GM13977 (cell line): ENCODE measurements around the gene RC3H1.
"Not testable (repeated sequence)": the region's sequence is repeated elsewhere in the genome, so short reads cannot be mapped to it uniquely, and the experiment has no call there.

Source experiments
- DNase-seq: peaks from one replicate; pipeline ENCODE4 v3.0.0; 2012; ENCODE audit warnings: low spot score
- CTCF ChIP-seq: IDR thresholded peaks from 2 replicates; pipeline ENCODE4 v1.5.1; 2012; ENCODE audit warnings: mild to moderate bottlenecking, control low read depth; ENCODE audit not compliant: insufficient read depth; ENCODE audit errors: extremely low read depth, missing control alignments
- in situ Hi-C: fragments of 300-500 bp; cut with MboI; formaldehyde crosslinking; loops from one replicate; pipeline ENCODE4 v1.12.0; 2022; ENCODE audit warnings: low sequenced_read_pairs, low pct_unique_long_range_greater_than_20kb, mixed read lengths, inconsistent platforms; ENCODE audit not compliant: unreplicated experiment

Gene RC3H1

GRCh38 chr1:174053826-174054225 lies 31.7 kb upstream of the RC3H1 start:
- TF ChIP-seq CTCF: no peak
- no peak for DNase-seq
- in situ Hi-C loops: no loop called here

GRCh38 chr1:174052621-174053020 lies 30.5 kb upstream of the RC3H1 start:
- no peak for DNase-seq
- no peak for TF ChIP-seq CTCF
- in situ Hi-C loops: no loop called here

GRCh38 chr1:174051956-174052355 lies 29.8 kb upstream of the RC3H1 start:
- in situ Hi-C loops: no loop called here
- no peak for DNase-seq

GRCh38 chr1:174049514-174049913 lies 27.4 kb upstream of the RC3H1 start:
- TF ChIP-seq CTCF: no peak
- in situ Hi-C loops: no loop called here
- DNase-seq: no peak

More at GRCh38 chr1:174051956-174052355, 29.8 kb upstream of the RC3H1 start:
- no peak for TF ChIP-seq CTCF

GRCh38 chr1:174044418-174045222 lies 22.5 kb upstream of the RC3H1 start:
- in situ Hi-C loops: no loop called here
- no peak for TF ChIP-seq CTCF
- DNase-seq: no peak

GRCh38 chr1:174042509-174042908 lies 20.4 kb upstream of the RC3H1 start:
- in situ Hi-C loops, DNase-seq: not testable (repeated sequence)

- in situ Hi-C loops: no loop called here
- no peak for TF ChIP-seq CTCF
- no peak for DNase-seq
Measured at GRCh38 chr1:174041369-174041768, 19.2 kb upstream of the RC3H1 start.
